A673 (cell line): Measurements from ENCODE around the gene PLIN5.

Experiments
- EZH2 ChIP-seq: fragments of 200-600 bp; sonication (generic); IDR thresholded peaks from 2 replicates; pipeline ENCODE4 v1.6.1; 2017; ENCODE audit warnings: borderline replicate concordance, low read depth, mild to moderate bottlenecking, mixed read lengths, antibody characterized with exemption, low read length; ENCODE audit not compliant: poor library complexity, severe bottlenecking
- TF ChIP-seq, protein P1 (sequence below): fragments of 300-800, 200-600 bp; sonication (generic); conservative IDR thresholded peaks from 2 replicates; pipeline ENCODE4 v1.5.1; 2017; ENCODE audit warnings: low read depth, mild to moderate bottlenecking, antibody characterized with exemption, low read length, moderate library complexity, mixed read lengths

- TF ChIP-seq, protein P1, sequence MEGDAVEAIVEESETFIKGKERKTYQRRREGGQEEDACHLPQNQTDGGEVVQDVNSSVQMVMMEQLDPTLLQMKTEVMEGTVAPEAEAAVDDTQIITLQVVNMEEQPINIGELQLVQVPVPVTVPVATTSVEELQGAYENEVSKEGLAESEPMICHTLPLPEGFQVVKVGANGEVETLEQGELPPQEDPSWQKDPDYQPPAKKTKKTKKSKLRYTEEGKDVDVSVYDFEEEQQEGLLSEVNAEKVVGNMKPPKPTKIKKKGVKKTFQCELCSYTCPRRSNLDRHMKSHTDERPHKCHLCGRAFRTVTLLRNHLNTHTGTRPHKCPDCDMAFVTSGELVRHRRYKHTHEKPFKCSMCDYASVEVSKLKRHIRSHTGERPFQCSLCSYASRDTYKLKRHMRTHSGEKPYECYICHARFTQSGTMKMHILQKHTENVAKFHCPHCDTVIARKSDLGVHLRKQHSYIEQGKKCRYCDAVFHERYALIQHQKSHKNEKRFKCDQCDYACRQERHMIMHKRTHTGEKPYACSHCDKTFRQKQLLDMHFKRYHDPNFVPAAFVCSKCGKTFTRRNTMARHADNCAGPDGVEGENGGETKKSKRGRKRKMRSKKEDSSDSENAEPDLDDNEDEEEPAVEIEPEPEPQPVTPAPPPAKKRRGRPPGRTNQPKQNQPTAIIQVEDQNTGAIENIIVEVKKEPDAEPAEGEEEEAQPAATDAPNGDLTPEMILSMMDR: no peak
- TF ChIP-seq EZH2: no peak
These were observed 15.5 kb upstream of the PLIN5 start for GRCh38 chr19:4550479-4551050.
